Fibroblast of skin of left quadriceps (primary cell): ENCODE results near the gene RSRC1.
A peak's percentile ranks its signal among the peaks of the same experiment; 100 is the strongest.
"Not testable (repeated sequence)": the region's sequence is repeated elsewhere in the genome, so short reads cannot be mapped to it uniquely, and the experiment has no call there.

Experiments used
- DNase-seq, 2 experiments: peaks; one replicate each; pipeline ENCODE4 v3.0.0-alpha.2; 2013; ENCODE audit warnings: low read depth in 2 of 2

RSRC1 gene

DNA sequence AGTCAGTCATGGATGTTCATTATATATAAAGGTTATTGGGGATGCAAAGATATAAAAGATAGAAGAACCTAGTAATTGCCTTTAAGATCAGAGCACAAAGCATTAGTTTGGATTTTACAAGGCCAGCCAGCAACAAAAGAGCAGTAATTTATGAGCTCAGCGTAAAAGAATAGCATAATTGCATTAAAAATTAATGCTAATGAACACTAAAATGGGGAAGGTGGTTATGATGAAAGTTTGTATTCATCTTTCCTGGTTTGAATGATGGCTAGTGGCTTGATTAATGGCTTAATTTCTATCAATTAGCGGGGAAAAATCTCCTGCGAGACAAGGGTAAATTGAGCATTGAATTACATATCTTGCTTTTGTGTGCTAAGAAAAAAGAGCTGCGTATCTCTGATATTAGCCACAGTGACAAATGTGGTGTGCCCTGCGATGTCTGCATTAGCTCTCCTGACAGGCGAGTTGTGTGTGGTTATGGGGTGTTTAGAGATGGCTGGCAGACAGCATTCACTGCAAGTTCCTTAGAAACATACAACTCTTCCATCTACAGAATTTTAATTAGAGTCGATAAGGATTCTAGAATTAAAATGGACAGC lies 418.3 kb downstream of the RSRC1 start:
- DNase-seq: no peak

DNA sequence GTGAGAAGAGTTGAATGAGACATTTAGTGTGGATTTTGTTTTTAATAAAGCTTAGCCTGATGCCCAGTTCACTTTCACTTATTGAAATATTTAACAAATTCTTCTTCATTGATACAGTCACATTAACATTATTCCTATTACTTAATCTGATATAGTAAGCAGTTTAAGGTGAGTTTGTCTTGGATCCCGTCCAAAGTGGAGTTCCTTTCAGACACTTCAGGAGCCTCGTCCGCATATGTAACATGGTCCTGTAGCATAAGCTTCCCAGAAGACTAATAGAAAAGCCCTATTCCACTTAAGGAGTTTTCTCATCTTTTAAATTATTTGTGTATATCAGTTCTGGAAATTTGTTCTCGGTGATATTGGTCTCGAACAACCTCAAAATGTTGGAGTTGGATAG lies 421.4 kb downstream of the RSRC1 start:
- DNase-seq: no peak

DNA sequence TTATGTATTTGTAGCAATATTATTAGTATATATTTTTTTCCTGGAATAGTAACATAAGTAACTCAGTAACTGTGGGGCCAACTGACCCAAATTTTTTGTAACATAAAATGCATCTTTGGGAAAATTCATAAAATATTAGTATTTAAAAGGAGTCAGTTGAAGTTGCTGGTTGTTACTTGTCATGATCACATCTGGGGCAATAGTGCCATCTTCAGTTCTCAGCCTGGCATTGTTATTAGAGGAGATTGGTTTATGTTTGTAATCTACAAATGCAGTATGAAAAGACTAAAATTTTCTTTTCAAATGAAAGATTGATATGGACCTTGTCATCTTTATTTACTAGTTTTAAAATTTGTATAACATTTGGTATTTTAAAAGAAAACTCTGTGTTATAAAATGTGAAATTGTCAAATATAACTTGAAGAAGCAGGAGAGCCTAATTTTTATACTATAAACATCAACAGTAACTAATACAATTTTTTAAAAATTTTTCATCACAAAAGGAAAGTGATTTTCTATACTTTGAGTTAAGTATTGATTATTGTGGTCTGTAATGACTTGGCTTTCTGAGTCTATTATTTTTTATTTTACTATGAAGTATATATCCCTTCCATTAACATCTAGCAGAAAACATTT lies 422.3 kb downstream of the RSRC1 start:
- peak; percentile 32 to 39 for DNase-seq

DNA sequence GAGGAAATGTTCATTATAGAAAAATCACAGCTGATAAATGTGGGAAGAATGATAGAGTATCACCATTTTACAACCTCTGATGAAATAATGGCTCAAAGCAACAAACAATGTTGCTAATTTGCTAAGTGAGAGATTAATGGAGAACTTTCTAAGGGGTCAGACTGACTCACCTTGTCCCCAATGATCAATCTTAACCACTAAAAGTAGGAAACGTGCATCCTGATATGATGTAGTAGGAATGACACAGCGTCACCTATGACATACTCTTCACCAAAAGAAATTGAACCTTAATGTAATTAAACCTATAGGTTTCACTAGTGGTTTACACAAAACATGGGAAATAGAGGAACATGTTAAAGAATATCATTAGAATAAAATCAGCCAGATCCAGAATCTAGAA lies 426.0 kb downstream of the RSRC1 start:
- no peak for DNase-seq

DNA sequence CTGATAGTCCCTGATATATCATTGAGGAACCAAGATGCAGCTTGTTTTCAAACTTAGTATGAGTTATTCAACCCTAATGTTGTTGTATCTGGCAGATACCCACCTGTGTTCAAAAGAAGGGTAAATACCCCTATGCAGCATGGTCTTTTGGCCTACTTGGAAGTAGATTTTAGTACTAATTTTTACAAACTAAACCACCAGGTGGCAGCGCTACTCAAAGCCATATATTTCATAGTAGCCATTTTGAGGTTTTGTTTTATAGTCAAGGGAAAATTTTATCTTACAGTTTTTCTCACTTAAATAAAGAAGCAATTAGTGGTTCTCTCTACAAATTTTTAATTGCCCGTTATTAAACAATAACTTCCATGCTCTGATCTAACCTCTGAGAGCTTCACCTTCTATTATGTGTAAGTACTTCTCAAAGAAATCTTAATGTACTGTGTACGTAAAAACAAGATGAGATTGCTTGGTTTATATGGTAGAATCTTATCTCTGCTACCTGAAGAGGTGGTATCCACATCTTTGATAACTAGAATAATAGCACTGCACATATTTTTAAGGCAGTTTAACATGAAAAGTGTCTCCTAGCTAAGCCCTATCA lies 429.6 kb downstream of the RSRC1 start:
- DNase-seq: peak; percentile 20 to 22

DNA sequence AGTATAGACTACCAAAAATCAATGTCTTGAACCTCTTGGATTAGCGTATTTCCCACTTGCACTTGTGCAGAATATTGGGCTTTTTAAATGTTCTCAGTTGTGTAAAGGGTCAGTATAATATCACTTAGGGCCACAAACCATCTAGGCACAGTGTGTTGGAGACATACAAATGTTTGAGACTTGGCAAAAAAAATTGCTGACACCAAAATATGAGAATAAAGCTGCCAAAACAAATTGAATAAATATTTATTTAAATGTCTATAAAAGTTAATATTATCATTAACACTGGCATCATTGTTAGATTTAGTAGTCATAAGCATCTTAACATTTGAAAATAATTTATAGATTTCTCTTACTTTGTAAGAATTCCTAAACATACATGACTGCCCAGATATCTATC lies 430.2 kb downstream of the RSRC1 start:
- DNase-seq: no peak

DNA sequence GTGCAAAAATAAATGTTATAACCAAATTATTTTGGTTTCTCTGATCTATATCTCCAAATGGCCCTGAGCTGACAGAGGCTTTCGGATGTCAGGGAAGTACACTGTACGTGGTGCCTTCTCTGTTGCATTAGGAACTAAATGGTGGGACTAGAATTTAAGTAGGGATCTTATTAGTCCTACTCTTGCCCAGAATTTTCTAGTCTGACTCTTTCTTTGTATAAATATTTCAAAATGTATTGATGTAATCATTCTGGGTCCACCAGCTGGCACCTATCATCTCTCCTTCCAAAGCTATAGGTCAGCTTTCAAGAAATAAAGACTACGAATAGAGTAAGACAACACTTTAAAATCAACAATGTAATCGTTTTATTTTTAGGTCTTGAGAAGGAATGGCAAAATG lies 438.8 kb downstream of the RSRC1 start:
- no peak for DNase-seq

DNA sequence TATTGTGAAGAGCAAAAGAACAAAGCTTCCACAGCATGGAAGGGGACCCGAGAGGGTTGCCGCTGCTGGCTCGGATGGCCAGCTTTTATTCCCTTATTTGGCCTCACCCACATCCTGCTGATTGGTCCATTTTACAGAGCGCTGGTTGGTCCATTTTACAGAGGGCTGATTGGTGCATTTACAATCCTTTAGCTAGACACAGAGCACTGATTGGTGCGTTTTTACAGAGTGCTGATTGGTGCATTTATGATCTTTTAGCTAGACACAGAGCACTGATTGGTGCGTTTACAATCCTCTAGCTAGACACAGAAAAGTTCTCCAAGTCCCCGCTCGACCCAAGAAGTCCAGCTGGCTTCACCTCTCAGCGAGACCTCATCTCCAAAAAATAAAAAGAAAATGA lies 440.0 kb downstream of the RSRC1 start:
- not testable (repeated sequence) for DNase-seq

DNA sequence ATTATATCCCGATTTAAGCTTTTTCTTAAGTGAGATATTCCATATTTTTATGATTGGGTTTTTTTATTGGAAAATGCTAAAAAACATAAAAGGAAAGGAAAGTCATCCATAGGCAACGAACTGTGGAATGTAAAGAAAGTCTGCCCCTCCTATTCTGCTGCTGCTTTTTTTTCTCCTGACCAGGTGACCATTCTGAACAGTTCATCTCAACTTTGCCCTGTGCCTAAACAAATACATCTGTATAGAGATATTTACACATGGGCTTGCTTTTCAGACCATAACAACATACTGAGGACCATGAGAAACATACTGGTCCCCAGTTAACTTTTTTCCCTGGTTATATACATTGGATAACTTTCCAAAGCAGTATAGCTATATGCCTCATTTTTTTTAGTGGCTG lies 442.2 kb downstream of the RSRC1 start:
- DNase-seq: no peak

DNA sequence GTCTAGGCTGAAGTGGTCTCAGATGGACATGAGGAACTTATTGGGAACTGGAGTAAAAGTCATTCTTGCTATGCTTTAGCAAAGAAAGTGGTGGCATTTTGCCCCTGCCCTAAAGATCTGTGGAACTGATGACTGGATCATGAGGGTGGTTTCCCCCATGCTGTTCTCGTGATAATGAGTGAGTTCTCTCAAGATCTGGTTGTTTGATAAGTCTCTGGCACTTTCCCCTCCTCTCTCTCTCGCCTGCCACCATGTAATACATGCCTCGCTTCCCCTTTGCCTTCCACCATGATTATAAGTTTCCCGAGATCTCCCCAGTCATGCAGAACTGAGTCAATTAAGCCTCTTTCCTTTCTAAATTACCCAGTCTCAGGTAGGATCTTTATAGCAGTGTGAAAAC lies 449.6 kb downstream of the RSRC1 start:
- DNase-seq: no peak

DNA sequence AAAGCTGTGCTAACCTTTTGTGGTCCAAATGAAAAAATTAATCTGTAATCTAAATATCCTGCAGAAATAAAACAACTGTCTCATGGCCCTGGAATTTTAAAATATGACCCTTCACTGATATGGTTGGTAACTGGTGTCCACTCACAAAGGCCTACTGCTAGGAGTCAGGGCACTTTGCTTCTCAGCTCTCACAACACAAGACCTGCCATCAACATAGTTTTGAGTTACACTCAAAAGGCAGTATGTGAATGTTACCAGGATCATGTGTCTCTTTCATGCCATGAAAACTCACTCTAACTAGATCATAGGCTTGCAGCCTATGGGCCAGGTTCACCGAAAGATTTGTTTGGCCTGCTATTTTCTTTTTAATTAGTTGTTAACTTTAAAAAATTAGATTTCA lies 451.1 kb downstream of the RSRC1 start:
- DNase-seq: no peak

DNA sequence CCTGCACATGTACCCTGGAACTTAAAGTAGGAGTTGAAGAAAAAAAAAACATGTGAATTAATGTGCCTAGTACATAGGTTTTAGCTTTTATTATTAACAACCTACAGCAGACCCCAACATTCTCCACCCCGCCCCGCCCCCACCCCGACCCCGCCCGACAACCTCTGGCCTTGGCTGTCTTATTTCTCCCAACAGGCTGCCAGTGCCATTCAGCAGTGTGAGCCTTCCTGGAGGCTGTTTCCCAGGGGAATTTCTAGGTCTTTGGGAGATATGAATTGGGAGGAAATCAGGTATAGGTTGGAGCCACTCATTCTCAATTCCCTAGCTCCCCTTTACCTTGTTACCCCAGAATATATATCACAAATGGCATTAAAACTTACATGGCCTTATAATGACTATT lies 452.8 kb downstream of the RSRC1 start:
- no peak for DNase-seq

DNA sequence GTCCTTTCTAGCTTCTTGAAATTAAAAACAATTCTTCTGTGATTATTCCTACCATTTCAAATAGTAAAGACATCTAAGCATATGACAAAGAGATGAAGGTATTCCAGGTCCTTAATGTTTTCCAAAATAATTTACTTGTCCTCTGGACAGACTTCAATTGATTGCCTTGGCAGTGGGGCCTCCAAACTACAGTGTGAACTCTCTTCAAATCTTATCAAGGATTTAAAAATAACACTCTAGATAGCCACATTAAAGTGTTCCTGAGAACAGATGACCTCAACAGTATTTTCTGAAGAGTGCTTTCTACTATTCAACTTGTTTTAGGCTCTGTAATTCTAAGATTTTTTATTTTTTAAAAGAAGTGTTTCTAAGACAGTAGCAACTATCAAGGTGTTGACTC lies 453.2 kb downstream of the RSRC1 start:
- no peak for DNase-seq

DNA sequence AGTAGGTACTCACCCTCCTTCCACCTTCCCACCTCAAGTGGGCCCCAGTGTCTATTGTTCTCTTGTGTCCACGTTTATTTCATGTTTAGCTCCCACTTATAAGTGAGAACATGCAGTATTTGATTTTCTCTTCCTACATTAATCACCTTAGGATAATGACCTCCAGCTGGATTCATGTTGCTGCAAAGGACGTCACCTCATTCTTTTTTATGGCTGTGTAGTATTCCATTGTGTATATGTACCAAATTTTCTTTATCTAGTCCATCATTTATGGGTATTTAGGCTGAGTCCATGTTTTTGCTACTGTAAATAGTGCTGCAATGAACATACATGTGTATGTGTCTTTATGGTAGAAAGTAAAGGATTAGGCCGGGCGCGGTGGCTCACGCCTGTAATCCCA lies 455.2 kb downstream of the RSRC1 start:
- no peak for DNase-seq

DNA sequence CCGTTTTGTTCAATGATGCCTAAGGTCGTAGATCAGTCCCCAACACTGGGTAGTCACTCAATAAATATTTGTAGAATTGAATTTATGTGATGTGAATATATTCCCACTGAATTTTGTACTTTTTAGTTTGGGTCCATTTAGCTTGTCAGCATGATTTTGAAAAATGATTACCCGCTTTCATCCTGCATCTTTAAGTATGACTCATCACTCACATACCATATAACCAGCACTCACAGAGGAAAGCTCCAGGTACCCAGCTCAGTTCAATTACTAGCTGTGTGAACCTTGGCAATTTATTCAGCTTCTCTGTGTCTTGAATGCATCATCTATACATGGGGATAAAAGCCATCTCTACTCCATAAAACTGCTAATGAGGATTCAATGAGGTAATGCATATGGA lies 458.9 kb downstream of the RSRC1 start:
- DNase-seq: peak; percentile 2 to 3

DNA sequence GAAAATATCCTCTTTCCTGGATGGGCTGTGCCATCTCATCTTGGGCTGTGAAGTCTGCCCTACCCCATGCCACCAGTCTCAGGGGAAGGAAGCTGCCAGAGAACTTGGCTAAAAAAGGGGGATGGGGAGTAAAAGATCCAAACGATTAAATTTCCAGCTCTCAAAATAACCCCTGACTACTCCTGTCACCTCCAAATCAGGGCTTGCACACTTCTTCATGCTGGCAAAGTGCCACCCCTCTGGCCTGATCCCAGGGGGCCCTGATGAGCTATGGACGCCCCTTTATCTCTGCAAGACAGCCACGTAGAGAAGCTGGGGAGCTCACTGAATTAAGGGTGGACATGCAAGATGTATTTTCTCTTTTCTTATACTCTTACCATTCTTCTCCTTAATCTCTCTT lies 459.9 kb downstream of the RSRC1 start:
- no peak for DNase-seq

DNA sequence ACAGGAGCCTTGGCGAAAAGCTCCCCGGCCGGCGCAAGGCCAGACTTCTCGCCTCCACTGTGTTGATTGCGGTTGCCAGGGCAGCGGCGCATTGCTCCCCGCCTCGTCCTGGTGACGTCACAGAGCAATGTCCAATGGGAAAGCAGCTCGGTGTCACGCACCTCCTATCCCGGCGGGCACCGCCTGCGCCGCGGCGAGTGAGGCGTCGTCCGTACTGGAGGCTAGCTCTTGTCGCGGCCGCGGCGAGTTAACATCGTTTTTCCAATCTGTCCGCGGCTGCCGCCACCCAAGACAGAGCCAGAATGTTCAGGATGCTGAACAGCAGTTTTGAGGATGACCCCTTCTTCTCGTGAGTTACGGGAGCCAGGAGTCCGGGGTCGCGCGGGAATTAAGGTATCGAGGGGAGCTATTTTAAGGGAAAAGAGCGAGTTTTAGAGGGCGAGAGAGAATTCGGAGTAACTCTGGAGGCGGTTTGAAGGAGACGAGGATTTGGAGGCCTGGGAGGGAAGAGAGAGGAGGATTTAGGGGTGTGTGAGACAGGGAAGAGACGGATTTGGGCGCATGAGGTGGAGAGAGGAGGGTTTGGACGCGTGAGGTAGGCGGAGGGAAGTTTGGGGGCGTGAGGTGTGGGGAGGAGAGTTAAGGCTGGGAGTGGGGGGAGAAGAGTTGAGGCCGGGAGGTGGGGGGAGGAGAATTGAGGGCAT lies 461.3 kb downstream of the RSRC1 start, which contains the start of gene MLF1:
Gene MLF1, plus strand, starts transcription at position 196 of the 704 bp plus-strand sequence. Its CDS starts 107 bp downstream, at position 303.
- DNase-seq: peak; percentile 89 to 91

DNA sequence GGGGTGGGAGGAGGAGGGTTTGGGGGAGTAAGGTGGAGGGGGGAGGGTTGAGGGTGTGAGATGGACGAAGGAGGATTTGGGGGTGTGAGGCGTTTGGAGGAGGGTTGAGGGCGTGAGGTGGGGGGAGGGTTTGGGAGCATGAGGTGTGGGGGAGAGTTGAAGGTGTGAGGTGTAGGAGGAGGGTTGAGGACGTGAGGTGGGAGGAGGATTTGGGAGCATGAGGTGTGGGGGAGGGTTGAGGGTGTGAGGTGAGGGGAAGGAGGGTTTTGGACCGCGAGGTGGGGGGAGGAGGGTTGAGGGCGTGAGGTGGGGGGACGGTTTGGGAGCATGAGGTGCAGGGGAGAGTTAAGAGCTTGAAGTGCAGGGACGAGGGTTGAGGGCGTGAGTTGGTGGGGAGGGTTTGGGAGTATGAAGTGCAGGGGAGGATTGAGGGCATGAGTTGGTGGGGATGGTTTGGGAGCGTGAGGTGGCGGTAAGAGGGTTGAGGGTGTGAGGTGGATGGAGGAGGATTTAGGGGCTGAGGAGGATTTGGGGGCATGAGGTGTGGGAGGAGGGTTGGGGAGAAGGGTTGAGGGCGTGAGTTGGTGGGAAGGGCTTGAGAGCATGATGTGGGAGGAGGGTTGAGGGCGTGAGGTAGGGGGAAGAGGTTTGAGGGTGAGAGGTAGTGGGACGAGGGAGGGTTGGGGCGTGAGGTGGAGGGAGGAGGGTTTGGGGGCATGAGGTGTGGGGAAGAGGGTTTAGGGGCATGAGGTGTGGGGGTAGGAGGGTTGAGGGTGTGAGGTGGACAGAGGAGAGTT lies 462.3 kb downstream of the RSRC1 start:
- no peak for DNase-seq

DNA sequence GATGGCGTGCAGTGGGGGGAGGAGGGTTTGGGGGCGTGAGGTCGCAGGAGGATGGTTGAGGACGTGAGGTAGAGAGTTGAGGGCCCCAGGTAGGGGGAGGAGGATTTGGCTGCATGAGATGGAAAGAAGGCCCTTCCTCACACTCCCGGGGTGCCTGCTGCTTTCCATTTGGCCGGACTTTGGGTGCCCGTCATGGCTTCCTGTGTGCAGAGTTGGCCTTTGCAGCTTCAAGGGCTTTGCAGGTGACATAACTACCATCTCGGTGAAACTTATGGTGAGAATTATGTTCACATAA lies 462.8 kb downstream of the RSRC1 start:
- no peak for DNase-seq

DNA sequence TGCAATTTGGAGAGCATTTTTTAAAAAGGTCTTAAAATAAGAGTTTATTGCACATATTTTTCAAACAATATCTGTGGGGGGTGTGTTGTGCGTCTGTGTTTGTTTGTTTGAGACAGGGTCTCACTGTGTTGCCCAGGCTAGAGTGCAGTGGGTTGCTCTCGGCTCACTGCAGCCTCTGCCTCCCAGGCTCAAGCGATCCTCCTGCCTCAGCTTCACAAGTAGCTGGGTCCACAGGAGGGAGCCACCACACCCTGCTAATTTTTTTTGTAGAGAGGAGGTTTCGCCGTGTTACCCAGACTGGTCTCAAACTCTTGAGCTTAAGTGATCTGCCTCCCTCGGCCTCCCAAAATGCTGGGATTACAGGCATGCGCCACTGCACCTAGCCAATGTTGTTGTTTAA lies 463.8 kb downstream of the RSRC1 start:
- no peak for DNase-seq

DNA sequence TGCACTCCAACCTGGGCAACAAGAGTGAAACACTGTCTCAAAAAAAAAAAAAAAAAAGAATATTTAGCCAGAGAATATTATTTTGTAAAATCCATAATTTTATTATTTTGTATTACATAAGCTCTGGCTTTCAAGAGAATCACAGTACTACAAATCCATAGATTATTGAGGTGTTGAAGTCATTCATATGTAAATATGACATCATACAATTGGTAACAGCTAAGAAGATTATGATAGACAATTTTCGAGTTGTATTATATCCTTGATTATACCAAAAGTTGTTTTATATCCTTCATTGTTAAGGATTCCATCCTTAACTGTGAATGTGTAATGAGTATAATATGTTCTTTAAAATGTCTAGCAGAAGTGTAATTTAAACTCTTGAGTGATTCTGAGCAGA lies 464.8 kb downstream of the RSRC1 start:
- no peak for DNase-seq

DNA sequence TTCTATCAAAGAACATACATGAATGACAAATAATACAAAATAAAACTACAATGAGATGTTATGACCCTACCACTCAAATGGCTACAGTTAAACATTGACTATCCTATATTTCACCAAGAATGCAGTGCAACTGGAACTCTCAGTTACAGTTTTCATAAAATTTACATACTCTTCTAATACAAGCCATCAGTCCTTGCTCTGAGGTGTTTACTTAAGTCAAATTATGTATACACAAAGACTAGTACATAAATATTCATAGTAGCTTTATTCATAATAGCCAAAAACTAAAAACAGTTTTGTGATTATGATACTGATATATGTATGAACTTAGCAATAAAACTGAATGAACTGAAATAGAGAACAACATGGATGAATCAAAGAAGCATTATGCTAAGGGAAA lies 480.3 kb downstream of the RSRC1 start:
- DNase-seq: no peak
